A549 (cell line): Measurements from ENCODE around the gene RUNX3.

ENCODE experiments used
- EP300 ChIP-seq, 2 experiments: fragments of >200 bp; sonication (Bioruptor Twin); formaldehyde crosslinking; IDR thresholded peaks; 2 replicates in 1 of 2; 3 replicates in 1 of 2; pipeline ENCODE4 v1.6.1; 2016 to 2017
- MYC ChIP-seq: IDR thresholded peaks from 2 replicates; pipeline ENCODE4 v1.6.1; 2012; ENCODE audit warnings: mild to moderate bottlenecking, inconsistent platforms, low read length, improper control_type of control experiment, borderline replicate concordance
- TF ChIP-seq, protein P1 (sequence below): IDR thresholded peaks from 2 replicates; pipeline ENCODE4 v1.6.1; 2012; ENCODE audit warnings: low read depth, borderline replicate concordance
- TF ChIP-seq, protein P2 (sequence below): fragments of >200 bp; sonication (Bioruptor Twin); formaldehyde crosslinking; IDR thresholded peaks from 3 replicates; pipeline ENCODE4 v1.5.1; 2016

DNA sequence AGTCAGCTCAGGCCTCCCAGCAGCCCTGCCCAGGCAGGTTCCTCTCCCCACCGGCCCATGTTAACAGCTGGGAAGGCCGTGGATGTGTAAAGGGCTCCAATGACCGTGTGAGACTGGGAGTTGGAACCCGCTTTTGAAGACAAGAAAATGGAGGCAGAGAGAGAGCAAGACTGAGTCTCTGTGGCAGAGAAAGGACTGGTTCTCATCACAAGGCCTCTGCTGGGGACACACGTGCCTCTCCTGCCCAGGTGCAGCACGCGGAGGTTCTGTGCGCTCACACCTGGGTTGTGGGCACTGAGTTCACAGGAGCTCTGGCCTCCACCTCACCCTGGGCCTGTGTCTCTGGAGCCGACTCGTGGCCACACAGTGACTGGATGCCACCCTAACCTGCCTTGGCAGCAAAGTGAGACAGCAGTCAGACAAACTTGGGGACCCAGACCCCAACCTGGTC, 27.0 kb downstream of the RUNX3 start:
- TF ChIP-seq EP300 (IDR thresholded peaks at IDR 0.05) (no peak), MYC (no peak)
- TF ChIP-seq, protein P1, sequence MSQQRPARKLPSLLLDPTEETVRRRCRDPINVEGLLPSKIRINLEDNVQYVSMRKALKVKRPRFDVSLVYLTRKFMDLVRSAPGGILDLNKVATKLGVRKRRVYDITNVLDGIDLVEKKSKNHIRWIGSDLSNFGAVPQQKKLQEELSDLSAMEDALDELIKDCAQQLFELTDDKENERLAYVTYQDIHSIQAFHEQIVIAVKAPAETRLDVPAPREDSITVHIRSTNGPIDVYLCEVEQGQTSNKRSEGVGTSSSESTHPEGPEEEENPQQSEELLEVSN = no peak
- TF ChIP-seq, protein P2, sequence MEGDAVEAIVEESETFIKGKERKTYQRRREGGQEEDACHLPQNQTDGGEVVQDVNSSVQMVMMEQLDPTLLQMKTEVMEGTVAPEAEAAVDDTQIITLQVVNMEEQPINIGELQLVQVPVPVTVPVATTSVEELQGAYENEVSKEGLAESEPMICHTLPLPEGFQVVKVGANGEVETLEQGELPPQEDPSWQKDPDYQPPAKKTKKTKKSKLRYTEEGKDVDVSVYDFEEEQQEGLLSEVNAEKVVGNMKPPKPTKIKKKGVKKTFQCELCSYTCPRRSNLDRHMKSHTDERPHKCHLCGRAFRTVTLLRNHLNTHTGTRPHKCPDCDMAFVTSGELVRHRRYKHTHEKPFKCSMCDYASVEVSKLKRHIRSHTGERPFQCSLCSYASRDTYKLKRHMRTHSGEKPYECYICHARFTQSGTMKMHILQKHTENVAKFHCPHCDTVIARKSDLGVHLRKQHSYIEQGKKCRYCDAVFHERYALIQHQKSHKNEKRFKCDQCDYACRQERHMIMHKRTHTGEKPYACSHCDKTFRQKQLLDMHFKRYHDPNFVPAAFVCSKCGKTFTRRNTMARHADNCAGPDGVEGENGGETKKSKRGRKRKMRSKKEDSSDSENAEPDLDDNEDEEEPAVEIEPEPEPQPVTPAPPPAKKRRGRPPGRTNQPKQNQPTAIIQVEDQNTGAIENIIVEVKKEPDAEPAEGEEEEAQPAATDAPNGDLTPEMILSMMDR = no peak
